K562 (cell line): Measurements from ENCODE around the gene ADCY5. TPM values are rescaled to one million over a fixed set of nuclear protein-coding genes. Genes with fewer than 3 reads are reported as not detected.

Experiments used
- ATAC-seq: fragments of 200-7000 bp; cut with Tn5 transposase; 3 replicates; pipeline ENCODE4 v1.9.1; 2020; ENCODE audit warnings: moderate library complexity
- BruUV-seq: library from RNA; stranded (reverse); fragments of 400-500 nt; replicated peaks from 2 replicates; lab custom pipeline; 2021; lab: Mats Ljungman, UMichigan
- CTCF ChIA-PET: fragments of 300-600 bp; formaldehyde crosslinking; extraction: SDS; loops from one replicate; lab custom pipeline; 2021; ENCODE audit warnings: low intra/inter-chr PET ratio; lab: Yijun Ruan, JAX
- POLR2A ChIA-PET: fragments of 300-600, 350-650 bp; sonication (Branson Sonifier 250); formaldehyde crosslinking; extraction: SDS; loops from one replicate; lab custom pipeline; 2021; ENCODE audit warnings: antibody characterized with exemption, inconsistent platforms; lab: Yijun Ruan, JAX
- DNase-seq, 4 experiments: peaks; one replicate each; pipeline versions ENCODE4 v3.0.0 to v3.0.0-alpha.2; 2011 to 2018; ENCODE audit warnings: low spot score in 3 of 4, mixed read lengths in 3 of 4; ENCODE audit errors: extremely low read depth in 1 of 4
- FAIRE-seq: peaks from 2 replicates; lab custom pipeline; 2011; peaks lifted over from hg19 to GRCh38; lab: Jason Lieb, UNC
- H2AFZ ChIP-seq: 2 replicates; pipeline ENCODE4 v1.6.0; 2011; ENCODE audit warnings: low read depth, low read length, control low read depth, inconsistent platforms
- H3K27ac ChIP-seq: fragments of 200-600 bp; 3 replicates; pipeline ENCODE4 v1.8.0; 2011; ENCODE audit warnings: low read depth, mild to moderate bottlenecking, control low read depth, inconsistent platforms, low read length, moderate library complexity, mixed read lengths; ENCODE audit errors: extremely low read depth
- H3K27me3 ChIP-seq, 2 experiments: fragments of 300-600 bp in 1 of 2; 2 replicates in 1 of 2; 3 replicates in 1 of 2; pipeline versions ENCODE4 v1.6.0 to v1.8.0; 2011; ENCODE audit warnings: inconsistent platforms in 2 of 2, low read length in 2 of 2, mild to moderate bottlenecking in 1 of 2, mixed read lengths in 1 of 2, moderate library complexity in 1 of 2; ENCODE audit not compliant: control insufficient read depth in 2 of 2, insufficient read depth in 2 of 2
- H3K36me3 ChIP-seq: fragments of 300-600 bp; 3 replicates; pipeline ENCODE4 v1.8.0; 2011; ENCODE audit warnings: mild to moderate bottlenecking, low read length, inconsistent platforms; ENCODE audit not compliant: control insufficient read depth, insufficient read depth
- H3K4me1 ChIP-seq, 2 experiments: fragments of 200-600 bp in 1 of 2; replicated peaks in 1 of 2; 2 replicates in 1 of 2; 3 replicates in 1 of 2; pipeline versions ENCODE4 v1.5.1 to v1.8.0; 2011; ENCODE audit warnings: inconsistent platforms in 2 of 2, low read length in 2 of 2, mild to moderate bottlenecking in 1 of 2, mixed read lengths in 1 of 2, moderate library complexity in 1 of 2; ENCODE audit not compliant: control insufficient read depth in 2 of 2, insufficient read depth in 2 of 2
- H3K4me2 ChIP-seq: 2 replicates; pipeline ENCODE4 v1.6.1; 2011; ENCODE audit warnings: low read length, control low read depth, inconsistent platforms, mixed read lengths; ENCODE audit not compliant: insufficient read depth
- H3K4me3 ChIP-seq: fragments of 200-600 bp; sonication (generic), shearing (Covaris generic); 2 replicates; pipeline ENCODE4 v1.5.1; 2016; ENCODE audit warnings: control low read depth, inconsistent platforms
- H3K79me2 ChIP-seq: fragments of 200-600 bp; 3 replicates; pipeline ENCODE4 v1.8.0; 2011; ENCODE audit warnings: low read length, inconsistent platforms; ENCODE audit not compliant: control insufficient read depth, insufficient read depth
- H3K9ac ChIP-seq, 2 experiments: 2 replicates each; pipeline versions ENCODE4 v1.6.0 to v1.6.1; 2011; ENCODE audit warnings: low read depth in 2 of 2, low read length in 2 of 2, control low read depth in 1 of 2, inconsistent platforms in 1 of 2, mild to moderate bottlenecking in 1 of 2, mixed read lengths in 1 of 2; ENCODE audit not compliant: insufficient read depth in 1 of 2
- H3K9me1 ChIP-seq: one replicate; pipeline ENCODE4 v1.6.0; 2011; ENCODE audit warnings: inconsistent platforms, mild to moderate bottlenecking, low read length, moderate library complexity; ENCODE audit not compliant: control insufficient read depth, insufficient read depth
- H3K9me3 ChIP-seq: replicated peaks from 2 replicates; pipeline ENCODE4 v1.5.1; 2011; ENCODE audit warnings: low read depth, low read length, inconsistent platforms; ENCODE audit not compliant: control insufficient read depth, insufficient read depth
- H4K20me1 ChIP-seq: replicated peaks from 2 replicates; pipeline ENCODE4 v1.6.1; 2011; ENCODE audit warnings: low read length, inconsistent platforms, mixed read lengths; ENCODE audit not compliant: control insufficient read depth, insufficient read depth
- GABPB2 ChIP-seq: fragments of 250-450 bp; sonication (Bioruptor Pico); conservative IDR thresholded peaks from 2 replicates; pipeline ENCODE4 v1.5.1; 2021; ENCODE audit warnings: mild to moderate bottlenecking
- GATAD2B ChIP-seq: fragments of 450-650 bp; IDR thresholded peaks from 2 replicates; pipeline ENCODE4 v1.6.1; 2017; ENCODE audit warnings: mild to moderate bottlenecking, borderline replicate concordance
- JUNB ChIP-seq: fragments of 450-650 bp; formaldehyde crosslinking; conservative IDR thresholded peaks from 2 replicates; pipeline ENCODE4 v1.4.0; 2020; ENCODE audit warnings: mild to moderate bottlenecking
- KDM4B ChIP-seq, 2 experiments: fragments of 450-650 bp in 1 of 2; sonication (generic) in 1 of 2; IDR thresholded peaks; 2 replicates each; pipeline ENCODE4 v1.6.1; 2016 to 2017; ENCODE audit warnings: borderline replicate concordance in 2 of 2, antibody characterized with exemption in 1 of 2, low read depth in 1 of 2, mild to moderate bottlenecking in 1 of 2
- KLF16 ChIP-seq: IDR thresholded peaks from 2 replicates; pipeline ENCODE4 v1.6.1; 2016; ENCODE audit warnings: antibody characterized with exemption
- MCM5 ChIP-seq: fragments of 450-650 bp; IDR thresholded peaks from 2 replicates; pipeline ENCODE4 v1.6.1; 2016; ENCODE audit warnings: low read depth
- MXI1 ChIP-seq: IDR thresholded peaks from 2 replicates; pipeline ENCODE4 v1.6.1; 2011; ENCODE audit warnings: low read depth, mild to moderate bottlenecking, improper control_type of control experiment, low read length
- NCOR1 ChIP-seq: fragments of 450-650 bp; IDR thresholded peaks from 2 replicates; pipeline ENCODE4 v1.6.1; 2016; ENCODE audit warnings: mild to moderate bottlenecking, moderate library complexity
- PCBP2 ChIP-seq: fragments of 200-400 bp; formaldehyde crosslinking; IDR thresholded peaks from 2 replicates; pipeline ENCODE4 v1.6.1; 2018; ENCODE audit warnings: low read length, low read depth, mild to moderate bottlenecking, moderate library complexity; ENCODE audit not compliant: poor library complexity, severe bottlenecking
- PPARD ChIP-seq: fragments of 250-450 bp; sonication (Bioruptor Pico); IDR thresholded peaks from 2 replicates; pipeline ENCODE4 v1.8.0; 2022; ENCODE audit warnings: inconsistent platforms, mild to moderate bottlenecking, moderate library complexity
- RFX5 ChIP-seq: IDR thresholded peaks from 2 replicates; pipeline ENCODE4 v1.6.1; 2011; ENCODE audit warnings: low read depth, mild to moderate bottlenecking, improper control_type of control experiment, low read length
- SMARCA4 ChIP-seq: fragments of 450-650 bp; IDR thresholded peaks from 2 replicates; pipeline ENCODE4 v1.6.1; 2016
- ZKSCAN3 ChIP-seq: fragments of 250-450 bp; sonication (Bioruptor Pico); IDR thresholded peaks from 2 replicates; pipeline ENCODE4 v1.4.0; 2020
- ZNF124 ChIP-seq: sonication (generic); formaldehyde crosslinking; IDR thresholded peaks from 2 replicates; pipeline ENCODE4 v1.8.1; 2022; ENCODE audit warnings: missing genetic modification reagents
- ZNF707 ChIP-seq: fragments of 250-450 bp; sonication (Bioruptor Pico); conservative IDR thresholded peaks from 2 replicates; pipeline ENCODE4 v1.8.0; 2022; ENCODE audit warnings: inconsistent platforms, mild to moderate bottlenecking, moderate library complexity
- WGBS: fragments of 100-300 bp; shearing (Covaris generic); methylation state at CpG from one replicate; pipeline ENCODE4 v1.1.6; 2016; ENCODE audit warnings: low coverage, mixed read lengths; ENCODE audit not compliant: insufficient coverage; ENCODE audit errors: missing lambda C conversion rate; 5-methylcytosine and 5-hydroxymethylcytosine counted together
- in situ Hi-C: fragments of 300-500 bp; cut with MboI; formaldehyde crosslinking; loops from 4 replicates; pipeline ENCODE4 v1.15.0; 2018; ENCODE audit warnings: inconsistent platforms, mixed read lengths
- intact Hi-C: fragments of 100-400 bp; cut with micrococcal nuclease; formaldehyde crosslinking; loops from 2 replicates; pipeline ENCODE4 v1.14.2; 2022
- polyA plus RNA-seq, 8 experiments: library from polyadenylated mRNA; depleted of rRNA in 4 of 8; stranded (reverse) in 5 of 8; unstranded in 3 of 8; fragments of >200 nt; fragmentation: Nextera tagmentation in 2 of 8; fragmentation: Illumina TruSeq in 1 of 8; extraction: Ambion mirVana in 2 of 8; extraction: Trizol in 1 of 8; gene quantifications; 2 replicates each; pipeline versions ENCODE4 v1.2.1 to v1.2.3, GENCODE V29; 2011 to 2014; ENCODE audit warnings: inconsistent platforms in 1 of 8, missing spikeins in 1 of 8
- total RNA-seq, 7 experiments: library from RNA; depleted of rRNA in 6 of 7; stranded (reverse); fragments of >200 nt in 6 of 7; fragmentation: Illumina TruSeq in 2 of 7; extraction: Trizol in 2 of 7; gene quantifications; 2 replicates each; pipeline versions ENCODE4 v1.2.1 to v1.2.3, GENCODE V29; 2011 to 2021; ENCODE audit warnings: low replicate concordance in 1 of 7
- TF ChIP-seq, protein P1 (sequence below): fragments of 200-800 bp; sonication (Bioruptor generic); IDR thresholded peaks from 2 replicates; pipeline ENCODE4 v1.6.1; 2017; ENCODE audit warnings: missing genetic modification characterization, missing compliant biosample characterization
- TF ChIP-seq, protein P2 (sequence below): sonication (generic); formaldehyde crosslinking; IDR thresholded peaks from 2 replicates; pipeline ENCODE4 v1.4.0; 2020; ENCODE audit warnings: mild to moderate bottlenecking, missing genetic modification reagents

The ADCY5 gene
- total and polyA plus RNA-seq, 9 of the 15 experiments (the other 6 are each of a cell fraction or from before 2014, with no cell fraction given) = under 0.01 TPM; not detected in 8

DNA sequence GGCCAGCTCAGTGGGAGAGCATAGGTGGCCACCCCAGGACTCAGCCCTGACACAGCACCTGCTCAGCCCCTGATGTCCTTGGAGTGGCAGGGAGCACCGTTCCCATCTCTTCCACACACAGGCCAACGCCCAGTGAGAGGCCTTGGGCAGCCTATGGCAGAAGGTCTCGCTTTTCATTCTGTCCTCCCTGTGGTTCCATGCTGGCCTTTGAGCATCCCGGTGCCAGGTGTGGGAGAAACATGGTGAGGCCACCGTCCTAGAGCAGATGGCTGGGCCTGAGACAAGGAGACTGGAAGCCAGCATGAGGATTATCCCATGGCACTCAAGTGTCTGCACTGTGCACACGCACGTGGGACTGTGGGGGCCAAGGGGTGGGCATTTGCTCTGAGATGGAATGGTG, 25.1 kb downstream of the ADCY5 start:
- peaks cover 2 to 48% of the 10 kb centered on the region in 2 experiments; a peak in 3 of 5 replicates for H3K27me3 ChIP-seq
- no peaks in the 10 kb centered on the region for H3K79me2 ChIP-seq
- TF ChIP-seq, protein P1, sequence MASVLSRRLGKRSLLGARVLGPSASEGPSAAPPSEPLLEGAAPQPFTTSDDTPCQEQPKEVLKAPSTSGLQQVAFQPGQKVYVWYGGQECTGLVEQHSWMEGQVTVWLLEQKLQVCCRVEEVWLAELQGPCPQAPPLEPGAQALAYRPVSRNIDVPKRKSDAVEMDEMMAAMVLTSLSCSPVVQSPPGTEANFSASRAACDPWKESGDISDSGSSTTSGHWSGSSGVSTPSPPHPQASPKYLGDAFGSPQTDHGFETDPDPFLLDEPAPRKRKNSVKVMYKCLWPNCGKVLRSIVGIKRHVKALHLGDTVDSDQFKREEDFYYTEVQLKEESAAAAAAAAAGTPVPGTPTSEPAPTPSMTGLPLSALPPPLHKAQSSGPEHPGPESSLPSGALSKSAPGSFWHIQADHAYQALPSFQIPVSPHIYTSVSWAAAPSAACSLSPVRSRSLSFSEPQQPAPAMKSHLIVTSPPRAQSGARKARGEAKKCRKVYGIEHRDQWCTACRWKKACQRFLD = no peak
- TF ChIP-seq PCBP2 (no peak), MCM5 (no peak), GATAD2B (no peak), MXI1 (no peak), JUNB (no peak), KLF16 (no peak), RFX5 (no peak), ZNF124 (CRISPR knock-in tag) (no peak), KDM4B (IDR thresholded peaks at IDR 0.05; ENCODE audit: borderline replicate concordance in 2 of 2, low read depth in 1 of 2) (no peak), SMARCA4 (no peak), ZKSCAN3 (CRISPR knock-in tag) (no peak), PPARD (CRISPR knock-in tag) (no peak), GABPB2 (CRISPR knock-in tag) (no peak), NCOR1 (no peak), ZNF707 (no peak)
- TF ChIP-seq, protein P2, sequence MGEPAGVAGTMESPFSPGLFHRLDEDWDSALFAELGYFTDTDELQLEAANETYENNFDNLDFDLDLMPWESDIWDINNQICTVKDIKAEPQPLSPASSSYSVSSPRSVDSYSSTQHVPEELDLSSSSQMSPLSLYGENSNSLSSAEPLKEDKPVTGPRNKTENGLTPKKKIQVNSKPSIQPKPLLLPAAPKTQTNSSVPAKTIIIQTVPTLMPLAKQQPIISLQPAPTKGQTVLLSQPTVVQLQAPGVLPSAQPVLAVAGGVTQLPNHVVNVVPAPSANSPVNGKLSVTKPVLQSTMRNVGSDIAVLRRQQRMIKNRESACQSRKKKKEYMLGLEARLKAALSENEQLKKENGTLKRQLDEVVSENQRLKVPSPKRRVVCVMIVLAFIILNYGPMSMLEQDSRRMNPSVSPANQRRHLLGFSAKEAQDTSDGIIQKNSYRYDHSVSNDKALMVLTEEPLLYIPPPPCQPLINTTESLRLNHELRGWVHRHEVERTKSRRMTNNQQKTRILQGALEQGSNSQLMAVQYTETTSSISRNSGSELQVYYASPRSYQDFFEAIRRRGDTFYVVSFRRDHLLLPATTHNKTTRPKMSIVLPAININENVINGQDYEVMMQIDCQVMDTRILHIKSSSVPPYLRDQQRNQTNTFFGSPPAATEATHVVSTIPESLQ (CRISPR knock-in tag) = no peak
- FAIRE-seq (no peak), ATAC-seq (no peak), DNase-seq (no peak)
- ChIA-PET POLR2A (no interaction called here), CTCF (no interaction called here)
- no peak overlapping the region for H3K27ac ChIP-seq
- 0% methylated on average over 4 of the region's 7 CpGs for WGBS
- no peak overlapping the region for H3K4me2 ChIP-seq
- H3K9me3 ChIP-seq = no peaks in the 10 kb centered on the region
- no peak overlapping the region for H3K4me3 ChIP-seq
- no peaks in the 10 kb centered on the region; a peak in 1 of 5 replicates for H3K4me1 ChIP-seq
- intact Hi-C loops (no loop called here), in situ Hi-C loops (no loop called here)
- no peaks in the 10 kb centered on the region for H4K20me1 ChIP-seq
- no peaks in the 10 kb centered on the region for H3K9me1 ChIP-seq
- no peaks in the 10 kb centered on the region for H3K36me3 ChIP-seq
- no peak overlapping the region for H2AFZ ChIP-seq
- no TSS peak for BruUV-seq
- H3K9ac ChIP-seq = no peak overlapping the region
